ENCODE results near the gene CELF5. TPM values are rescaled to one million over a fixed set of nuclear protein-coding genes. Genes with fewer than 3 reads are reported as not detected.
A peak's percentile ranks its signal among the peaks of the same experiment; 100 is the strongest.
"Not testable (repeated sequence)": the region's sequence is repeated elsewhere in the genome, so short reads cannot be mapped to it uniquely, and the experiment has no call there.

The CELF5 gene
- total and polyA plus RNA-seq, 2 donors: 0.14 to 0.48 TPM

DNA sequence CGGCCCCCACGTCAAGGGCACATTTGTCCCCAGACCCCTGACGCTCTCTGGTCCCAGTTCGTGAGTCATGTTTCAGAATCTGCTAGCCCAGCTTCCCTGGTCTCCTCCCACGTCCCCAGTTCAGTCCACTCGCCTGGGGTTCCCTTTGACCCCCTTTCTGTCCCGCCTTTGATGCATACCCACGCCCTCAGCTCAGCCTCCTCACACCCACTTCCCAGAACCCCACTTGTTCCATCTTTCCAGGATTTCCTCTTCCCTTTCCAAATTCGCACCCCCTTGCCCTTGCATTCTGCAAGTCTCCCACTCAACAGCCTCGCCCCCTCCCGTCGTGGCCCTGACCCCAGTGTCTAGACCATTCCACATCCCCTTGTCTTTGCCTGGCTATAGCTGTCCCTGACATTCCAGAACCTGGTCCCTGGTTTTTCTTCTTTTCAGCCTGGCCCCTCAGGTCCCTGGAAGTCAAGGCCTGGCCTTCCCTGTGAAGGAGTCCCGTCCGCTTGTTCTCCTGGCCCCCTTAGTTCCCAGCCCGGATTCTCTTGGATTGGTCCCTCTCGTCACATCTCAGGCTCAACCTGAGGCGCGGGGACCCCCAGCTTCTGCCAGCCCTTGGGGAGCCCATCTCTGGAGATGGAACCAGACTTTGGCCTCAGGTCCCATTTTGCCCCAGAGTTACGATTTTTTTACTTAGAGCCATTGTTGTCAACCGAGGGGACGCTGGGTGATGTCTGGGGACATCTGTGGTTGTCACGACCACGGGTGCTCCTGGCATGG, 37.4 kb upstream of the CELF5 start:
- 76% methylated on average over 23 of the region's 23 CpGs for WGBS
- no peaks in the 10 kb centered on the region for H3K4me1 ChIP-seq (ENCODE audit: insufficient read depth)
- no peaks in the 10 kb centered on the region for H3K36me3 ChIP-seq (ENCODE audit: insufficient read depth)
- no peak overlapping the region for H3K27ac ChIP-seq (ENCODE audit: low read depth)
- H3K4me3 ChIP-seq (ENCODE audit: low read depth, low read length): peak overlapping the region; percentile 94
- no peak for DNase-seq (ENCODE audit: extremely low spot score)

- DNase-seq (ENCODE audit: extremely low spot score): no peak
- 89% methylated on average over 36 of the region's 36 CpGs for WGBS
- Histone ChIP-seq H3K4me1 (ENCODE audit: insufficient read depth) (no peaks in the 10 kb centered on the region), H3K27ac (ENCODE audit: low read depth) (no peak overlapping the region), H3K4me3 (ENCODE audit: low read depth, low read length) (no peak overlapping the region), H3K36me3 (ENCODE audit: insufficient read depth) (no peaks in the 10 kb centered on the region)
Measured at GRCh38 chr19:3187662-3188511, 36.6 kb upstream of the CELF5 start.

DNA sequence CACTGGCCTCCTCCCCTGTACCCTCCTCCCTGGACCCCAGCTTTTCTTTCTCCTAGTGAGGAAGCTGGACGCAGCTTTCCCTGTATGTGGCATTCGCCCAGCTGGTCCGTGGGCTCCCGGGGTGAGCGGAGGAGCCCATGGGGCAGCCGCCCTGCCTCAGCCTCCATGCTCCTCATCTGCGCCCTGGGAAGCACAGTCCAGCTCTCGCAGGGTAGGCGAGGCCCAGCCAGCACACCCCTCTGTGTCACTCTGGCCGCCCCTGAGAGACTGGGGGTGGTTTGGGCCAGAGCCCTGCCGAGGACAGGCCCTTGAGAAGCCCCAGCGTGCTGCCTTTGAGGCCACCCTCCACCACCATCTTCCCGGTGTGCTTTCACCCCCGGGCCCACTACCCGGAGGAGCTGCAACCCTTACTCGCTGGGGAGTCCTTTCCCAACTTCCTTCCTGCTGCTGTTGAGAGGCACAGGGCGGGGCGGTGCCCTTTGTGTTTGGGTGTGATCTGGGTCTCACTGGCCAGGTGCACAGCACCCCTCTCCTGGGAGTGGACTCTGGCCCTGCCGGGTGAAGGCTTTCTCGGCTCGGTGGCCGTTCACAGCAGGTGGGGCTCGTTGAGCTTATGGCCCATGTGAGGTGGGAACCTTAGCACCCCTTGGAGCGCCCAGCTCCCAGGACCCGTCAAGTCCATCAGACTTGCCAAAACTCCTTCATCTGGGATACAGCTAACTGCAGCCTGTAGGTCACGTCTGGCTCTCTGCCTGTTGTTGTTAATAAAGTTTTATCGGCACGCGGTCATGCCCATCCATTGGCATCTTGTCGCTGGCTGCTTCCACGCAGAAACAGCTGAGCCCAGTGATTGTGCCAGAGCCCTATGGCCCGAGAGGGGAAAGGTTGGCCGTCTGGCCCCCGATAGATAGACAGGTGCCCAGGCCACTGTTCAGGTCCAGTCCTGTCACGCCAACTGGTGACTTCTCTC, 35.5 kb upstream of the CELF5 start:
- Histone ChIP-seq H3K27ac (ENCODE audit: low read depth) (no peak overlapping the region), H3K4me3 (ENCODE audit: low read depth, low read length) (no peak overlapping the region), H3K4me1 (ENCODE audit: insufficient read depth) (no peaks in the 10 kb centered on the region), H3K36me3 (ENCODE audit: insufficient read depth) (no peaks in the 10 kb centered on the region)
- WGBS: 94% methylated on average over 35 of the region's 35 CpGs
- DNase-seq (ENCODE audit: extremely low spot score): no peak

- no peak overlapping the region for H3K27ac ChIP-seq (ENCODE audit: low read depth)
- no peaks in the 10 kb centered on the region for H3K4me1 ChIP-seq (ENCODE audit: insufficient read depth)
- no peaks in the 10 kb centered on the region for H3K36me3 ChIP-seq (ENCODE audit: insufficient read depth)
- H3K4me3 ChIP-seq (ENCODE audit: low read depth, low read length): no peak overlapping the region
- WGBS: 88% methylated on average over 28 of the region's 28 CpGs
- no peak for DNase-seq (ENCODE audit: extremely low spot score)
Measured at GRCh38 chr19:3189702-3190469, 34.6 kb upstream of the CELF5 start.

DNA sequence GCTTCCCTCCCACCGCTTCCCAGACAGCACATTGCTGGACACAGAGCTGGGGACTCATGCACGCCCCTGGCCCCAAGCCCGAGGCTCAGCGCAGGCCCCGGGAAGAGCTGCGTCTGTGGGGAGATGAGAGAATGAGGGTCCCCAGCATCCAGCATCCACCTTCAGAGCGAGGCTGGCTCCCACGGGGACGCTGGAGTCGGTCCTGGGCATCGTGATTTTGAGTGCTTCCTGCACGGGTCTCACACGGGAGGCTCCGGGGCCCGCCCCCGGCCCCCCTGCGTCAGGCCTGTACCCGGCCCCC, 34.0 kb upstream of the CELF5 start:
- Histone ChIP-seq H3K4me1 (ENCODE audit: insufficient read depth) (no peaks in the 10 kb centered on the region), H3K36me3 (ENCODE audit: insufficient read depth) (no peaks in the 10 kb centered on the region), H3K4me3 (ENCODE audit: low read depth, low read length) (no peak overlapping the region), H3K27ac (ENCODE audit: low read depth) (no peak overlapping the region)
- no peak for DNase-seq (ENCODE audit: extremely low spot score)
- WGBS: 93% methylated on average over 18 of the region's 18 CpGs

- DNase-seq (ENCODE audit: extremely low spot score): no peak
- H3K4me3 ChIP-seq (ENCODE audit: low read depth, low read length): no peak overlapping the region
- H3K4me1 ChIP-seq (ENCODE audit: insufficient read depth): no peaks in the 10 kb centered on the region
- 92% methylated on average over 46 of the region's 46 CpGs for WGBS
- no peak overlapping the region for H3K27ac ChIP-seq (ENCODE audit: low read depth)
- H3K36me3 ChIP-seq (ENCODE audit: insufficient read depth): no peaks in the 10 kb centered on the region
Measured at GRCh38 chr19:3190921-3191805, 33.3 kb upstream of the CELF5 start.

DNA sequence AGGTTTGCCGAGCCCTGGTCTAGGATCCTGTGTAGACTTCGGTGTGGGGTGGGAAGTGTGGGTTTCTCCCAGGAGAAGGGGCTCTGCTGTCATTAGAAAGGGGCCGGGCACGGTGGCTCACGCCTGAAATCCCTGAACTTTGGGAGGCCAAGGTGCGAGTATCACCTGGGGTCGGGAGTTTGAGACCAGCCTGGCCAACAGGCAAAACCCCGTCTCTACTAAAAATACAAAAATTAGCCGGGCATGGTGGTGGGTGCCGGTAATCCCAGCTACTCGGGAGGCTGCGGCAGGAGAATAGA, 32.7 kb upstream of the CELF5 start:
- H3K4me1 ChIP-seq (ENCODE audit: insufficient read depth); H3K36me3 ChIP-seq (ENCODE audit: insufficient read depth); DNase-seq (ENCODE audit: extremely low spot score); H3K4me3 ChIP-seq (ENCODE audit: low read depth, low read length); H3K27ac ChIP-seq (ENCODE audit: low read depth): not testable (repeated sequence)
- WGBS: 96% methylated on average over 12 of the region's 12 CpGs

GRCh38 chr19:3192228-3192635, 32.2 kb upstream of the CELF5 start:
- DNase-seq (ENCODE audit: extremely low spot score): no peak
- 96% methylated on average over 32 of the region's 32 CpGs for WGBS

GRCh38 chr19:3192684-3193083, 31.8 kb upstream of the CELF5 start:
- no peaks in the 10 kb centered on the region for H3K4me1 ChIP-seq (ENCODE audit: insufficient read depth)
- no peaks in the 10 kb centered on the region for H3K36me3 ChIP-seq (ENCODE audit: insufficient read depth)
- DNase-seq (ENCODE audit: extremely low spot score): no peak
- H3K27ac ChIP-seq (ENCODE audit: low read depth): no peak overlapping the region
- WGBS: 92% methylated on average over 14 of the region's 14 CpGs
- H3K4me3 ChIP-seq (ENCODE audit: low read depth, low read length): no peak overlapping the region

More at GRCh38 chr19:3192228-3192635, 32.2 kb upstream of the CELF5 start:
- Histone ChIP-seq H3K4me3 (ENCODE audit: low read depth, low read length) (no peak overlapping the region), H3K36me3 (ENCODE audit: insufficient read depth) (no peaks in the 10 kb centered on the region), H3K27ac (ENCODE audit: low read depth) (no peak overlapping the region), H3K4me1 (ENCODE audit: insufficient read depth) (no peaks in the 10 kb centered on the region)

GRCh38 chr19:3193256-3194105, 31.0 kb upstream of the CELF5 start:
- H3K4me1 ChIP-seq (ENCODE audit: insufficient read depth): no peaks in the 10 kb centered on the region
- H3K4me3 ChIP-seq (ENCODE audit: low read depth, low read length): no peak overlapping the region
- DNase-seq (ENCODE audit: extremely low spot score): no peak
- H3K36me3 ChIP-seq (ENCODE audit: insufficient read depth): no peaks in the 10 kb centered on the region
- whole genome bisulfite sequencing: 91% methylated on average over 40 of the region's 40 CpGs
- H3K27ac ChIP-seq (ENCODE audit: low read depth): no peak overlapping the region

- H3K27ac ChIP-seq (ENCODE audit: low read depth): no peak overlapping the region
- 89% methylated on average over 17 of the region's 17 CpGs for WGBS
- no peaks in the 10 kb centered on the region for H3K4me1 ChIP-seq (ENCODE audit: insufficient read depth)
- H3K4me3 ChIP-seq (ENCODE audit: low read depth, low read length): no peak overlapping the region
- DNase-seq (ENCODE audit: extremely low spot score): no peak
- no peaks in the 10 kb centered on the region for H3K36me3 ChIP-seq (ENCODE audit: insufficient read depth)
Measured at GRCh38 chr19:3194106-3195087, 30.1 kb upstream of the CELF5 start.

All from urinary bladder (tissue), 4 donors.